Liver (tissue), 3 donors: Measurements from ENCODE around the gene CCL16.
"Not testable (repeated sequence)": the region's sequence is repeated elsewhere in the genome, so short reads cannot be mapped to it uniquely, and the experiment has no call there.

ENCODE experiments used
- GABPA ChIP-seq, 2 donors: IDR thresholded peaks in 1 of 2; conservative IDR thresholded peaks in 1 of 2; 2 replicates each; pipeline ENCODE4 v1.6.1; 2016; ENCODE audit warnings: antibody characterized with exemption in 2 of 2, mild to moderate bottlenecking in 1 of 2, moderate library complexity in 1 of 2
- RXRA ChIP-seq, 2 donors: IDR thresholded peaks; 2 replicates each; pipeline ENCODE4 v1.6.1; 2017 to 2018; ENCODE audit warnings: antibody characterized with exemption in 2 of 2, mild to moderate bottlenecking in 1 of 2
- TAF1 ChIP-seq: conservative IDR thresholded peaks from 2 replicates; pipeline ENCODE4 v1.6.1; 2016; ENCODE audit warnings: antibody characterized with exemption, mild to moderate bottlenecking
- YY1 ChIP-seq: IDR thresholded peaks from 2 replicates; pipeline ENCODE4 v1.6.1; 2016; ENCODE audit warnings: antibody characterized with exemption, mild to moderate bottlenecking
- TF ChIP-seq, protein P1 (sequence below): fragments of 150-350 bp; IDR thresholded peaks from 2 replicates; pipeline ENCODE4 v1.5.1; 2017; ENCODE audit warnings: improper control_type of control experiment, low read depth, low read length; ENCODE audit not compliant: missing input control
- TF ChIP-seq, protein P2 (sequence below): IDR thresholded peaks from 2 replicates; pipeline ENCODE4 v1.6.1; 2016; ENCODE audit warnings: antibody characterized with exemption
- TF ChIP-seq, protein P3 (sequence below): IDR thresholded peaks from 2 replicates; pipeline ENCODE4 v1.6.1; 2016; ENCODE audit warnings: antibody characterized with exemption
- TF ChIP-seq, protein P4 (sequence below): IDR thresholded peaks from 2 replicates; pipeline ENCODE4 v1.6.1; 2016; ENCODE audit warnings: antibody characterized with exemption
- TF ChIP-seq, protein P5 (sequence below): IDR thresholded peaks from 2 replicates; pipeline ENCODE4 v1.6.1; 2016; ENCODE audit warnings: antibody characterized with exemption, mild to moderate bottlenecking
- donor health status: healthy.
- donor health status: healthy.

DNA sequence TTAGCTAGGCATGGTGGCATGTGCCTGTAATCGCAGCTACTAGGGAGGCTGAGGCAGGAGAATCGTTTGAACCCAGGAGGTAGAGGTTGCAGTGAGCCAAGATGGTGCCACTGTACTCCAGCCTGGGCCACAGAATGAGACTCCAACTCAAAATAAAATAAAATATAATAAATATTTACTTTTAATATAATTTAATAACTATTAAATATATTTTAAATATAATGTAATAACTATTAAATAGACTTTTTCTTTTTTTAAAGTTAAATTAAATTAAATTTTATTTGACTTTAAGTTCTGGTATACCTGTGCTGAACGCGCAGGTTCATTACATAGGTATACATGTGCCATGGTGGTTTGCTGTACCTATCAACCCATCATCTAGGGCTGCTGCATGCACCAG, 34.6 kb upstream of the CCL16 start:
- TF ChIP-seq, protein P1, sequence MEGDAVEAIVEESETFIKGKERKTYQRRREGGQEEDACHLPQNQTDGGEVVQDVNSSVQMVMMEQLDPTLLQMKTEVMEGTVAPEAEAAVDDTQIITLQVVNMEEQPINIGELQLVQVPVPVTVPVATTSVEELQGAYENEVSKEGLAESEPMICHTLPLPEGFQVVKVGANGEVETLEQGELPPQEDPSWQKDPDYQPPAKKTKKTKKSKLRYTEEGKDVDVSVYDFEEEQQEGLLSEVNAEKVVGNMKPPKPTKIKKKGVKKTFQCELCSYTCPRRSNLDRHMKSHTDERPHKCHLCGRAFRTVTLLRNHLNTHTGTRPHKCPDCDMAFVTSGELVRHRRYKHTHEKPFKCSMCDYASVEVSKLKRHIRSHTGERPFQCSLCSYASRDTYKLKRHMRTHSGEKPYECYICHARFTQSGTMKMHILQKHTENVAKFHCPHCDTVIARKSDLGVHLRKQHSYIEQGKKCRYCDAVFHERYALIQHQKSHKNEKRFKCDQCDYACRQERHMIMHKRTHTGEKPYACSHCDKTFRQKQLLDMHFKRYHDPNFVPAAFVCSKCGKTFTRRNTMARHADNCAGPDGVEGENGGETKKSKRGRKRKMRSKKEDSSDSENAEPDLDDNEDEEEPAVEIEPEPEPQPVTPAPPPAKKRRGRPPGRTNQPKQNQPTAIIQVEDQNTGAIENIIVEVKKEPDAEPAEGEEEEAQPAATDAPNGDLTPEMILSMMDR, result not testable (repeated sequence)
- TF ChIP-seq, protein P2, sequence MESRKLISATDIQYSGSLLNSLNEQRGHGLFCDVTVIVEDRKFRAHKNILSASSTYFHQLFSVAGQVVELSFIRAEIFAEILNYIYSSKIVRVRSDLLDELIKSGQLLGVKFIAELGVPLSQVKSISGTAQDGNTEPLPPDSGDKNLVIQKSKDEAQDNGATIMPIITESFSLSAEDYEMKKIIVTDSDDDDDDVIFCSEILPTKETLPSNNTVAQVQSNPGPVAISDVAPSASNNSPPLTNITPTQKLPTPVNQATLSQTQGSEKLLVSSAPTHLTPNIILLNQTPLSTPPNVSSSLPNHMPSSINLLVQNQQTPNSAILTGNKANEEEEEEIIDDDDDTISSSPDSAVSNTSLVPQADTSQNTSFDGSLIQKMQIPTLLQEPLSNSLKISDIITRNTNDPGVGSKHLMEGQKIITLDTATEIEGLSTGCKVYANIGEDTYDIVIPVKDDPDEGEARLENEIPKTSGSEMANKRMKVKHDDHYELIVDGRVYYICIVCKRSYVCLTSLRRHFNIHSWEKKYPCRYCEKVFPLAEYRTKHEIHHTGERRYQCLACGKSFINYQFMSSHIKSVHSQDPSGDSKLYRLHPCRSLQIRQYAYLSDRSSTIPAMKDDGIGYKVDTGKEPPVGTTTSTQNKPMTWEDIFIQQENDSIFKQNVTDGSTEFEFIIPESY, result not testable (repeated sequence)
- TF ChIP-seq, protein P3, sequence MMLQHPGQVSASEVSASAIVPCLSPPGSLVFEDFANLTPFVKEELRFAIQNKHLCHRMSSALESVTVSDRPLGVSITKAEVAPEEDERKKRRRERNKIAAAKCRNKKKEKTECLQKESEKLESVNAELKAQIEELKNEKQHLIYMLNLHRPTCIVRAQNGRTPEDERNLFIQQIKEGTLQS, result not testable (repeated sequence)
- TF ChIP-seq, protein P4, sequence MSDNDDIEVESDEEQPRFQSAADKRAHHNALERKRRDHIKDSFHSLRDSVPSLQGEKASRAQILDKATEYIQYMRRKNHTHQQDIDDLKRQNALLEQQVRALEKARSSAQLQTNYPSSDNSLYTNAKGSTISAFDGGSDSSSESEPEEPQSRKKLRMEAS, result not testable (repeated sequence)
- not testable (repeated sequence) for TF ChIP-seq TAF1; GABPA (IDR thresholded peaks at IDR 0.05 in 1 of 2, conservative IDR thresholded peaks at IDR 0.05 in 1 of 2); RXRA (IDR thresholded peaks at IDR 0.05); YY1
- TF ChIP-seq, protein P5, sequence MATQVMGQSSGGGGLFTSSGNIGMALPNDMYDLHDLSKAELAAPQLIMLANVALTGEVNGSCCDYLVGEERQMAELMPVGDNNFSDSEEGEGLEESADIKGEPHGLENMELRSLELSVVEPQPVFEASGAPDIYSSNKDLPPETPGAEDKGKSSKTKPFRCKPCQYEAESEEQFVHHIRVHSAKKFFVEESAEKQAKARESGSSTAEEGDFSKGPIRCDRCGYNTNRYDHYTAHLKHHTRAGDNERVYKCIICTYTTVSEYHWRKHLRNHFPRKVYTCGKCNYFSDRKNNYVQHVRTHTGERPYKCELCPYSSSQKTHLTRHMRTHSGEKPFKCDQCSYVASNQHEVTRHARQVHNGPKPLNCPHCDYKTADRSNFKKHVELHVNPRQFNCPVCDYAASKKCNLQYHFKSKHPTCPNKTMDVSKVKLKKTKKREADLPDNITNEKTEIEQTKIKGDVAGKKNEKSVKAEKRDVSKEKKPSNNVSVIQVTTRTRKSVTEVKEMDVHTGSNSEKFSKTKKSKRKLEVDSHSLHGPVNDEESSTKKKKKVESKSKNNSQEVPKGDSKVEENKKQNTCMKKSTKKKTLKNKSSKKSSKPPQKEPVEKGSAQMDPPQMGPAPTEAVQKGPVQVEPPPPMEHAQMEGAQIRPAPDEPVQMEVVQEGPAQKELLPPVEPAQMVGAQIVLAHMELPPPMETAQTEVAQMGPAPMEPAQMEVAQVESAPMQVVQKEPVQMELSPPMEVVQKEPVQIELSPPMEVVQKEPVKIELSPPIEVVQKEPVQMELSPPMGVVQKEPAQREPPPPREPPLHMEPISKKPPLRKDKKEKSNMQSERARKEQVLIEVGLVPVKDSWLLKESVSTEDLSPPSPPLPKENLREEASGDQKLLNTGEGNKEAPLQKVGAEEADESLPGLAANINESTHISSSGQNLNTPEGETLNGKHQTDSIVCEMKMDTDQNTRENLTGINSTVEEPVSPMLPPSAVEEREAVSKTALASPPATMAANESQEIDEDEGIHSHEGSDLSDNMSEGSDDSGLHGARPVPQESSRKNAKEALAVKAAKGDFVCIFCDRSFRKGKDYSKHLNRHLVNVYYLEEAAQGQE, result not testable (repeated sequence)
